NCI-H2029 (cell line): ENCODE results near the gene AIG1.

Experiments
- DNase-seq: peaks from one replicate; lab custom pipeline; 2025; lab: John Stamatoyannopoulos, UW

AIG1 gene

DNA sequence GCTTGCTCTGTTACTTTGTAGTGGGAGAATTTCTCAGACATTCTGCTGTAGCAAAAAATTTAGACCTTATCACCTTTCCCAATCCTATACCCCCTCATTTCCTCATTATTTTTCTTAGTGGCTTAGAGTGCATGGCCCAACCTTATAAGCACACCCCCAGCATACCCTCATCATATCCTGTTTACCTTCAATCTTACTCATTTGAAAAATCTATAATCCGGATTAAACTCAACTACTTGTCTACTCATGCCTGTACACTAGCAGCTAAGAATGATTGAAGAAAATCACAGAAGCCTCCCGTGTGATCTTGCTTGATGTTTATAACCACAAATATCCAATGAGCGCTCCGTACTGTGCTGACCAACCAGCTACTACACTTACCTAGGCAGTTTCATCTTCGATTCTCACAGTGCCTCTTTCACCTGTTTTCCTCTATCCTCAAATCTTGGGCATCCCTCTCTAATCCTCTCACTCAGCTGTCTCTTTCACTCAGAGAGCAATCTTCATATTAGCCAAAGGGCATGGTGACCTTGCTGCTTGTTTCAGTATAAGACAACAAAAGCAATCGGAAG lies 36.6 kb downstream of the AIG1 start:
- no peak for DNase-seq

DNA sequence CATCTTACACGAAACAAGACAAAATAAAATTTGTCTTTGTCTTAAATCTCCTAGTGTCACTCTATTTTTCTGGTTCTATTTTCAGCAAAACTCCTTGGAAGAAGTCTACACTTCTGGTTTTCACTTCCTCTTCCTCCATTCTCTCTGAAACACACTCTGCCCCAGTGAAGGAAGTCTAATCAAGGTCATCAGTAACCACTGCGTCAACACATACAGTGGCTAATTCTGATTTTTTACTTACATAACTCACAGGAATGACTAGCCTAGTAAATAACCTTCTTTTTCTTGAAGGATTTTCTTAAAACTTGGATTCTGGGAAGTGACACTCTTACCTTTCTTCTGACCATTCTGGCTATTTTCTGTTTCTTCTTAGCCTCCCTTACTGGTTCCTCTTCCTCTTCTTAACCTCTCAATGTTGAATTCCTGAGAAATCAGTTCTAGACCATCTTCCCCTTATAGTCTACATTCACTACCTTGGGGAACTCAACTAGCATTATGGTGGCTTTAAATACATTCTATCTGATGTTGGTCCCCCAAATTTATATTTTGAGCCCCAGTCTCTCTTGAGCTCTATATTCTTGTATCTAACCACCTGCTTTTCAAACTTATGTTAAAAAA lies 37.5 kb downstream of the AIG1 start:
- DNase-seq: no peak

GRCh38 chr6:143099647-143100046 lies 39.0 kb downstream of the AIG1 start:
- DNase-seq: no peak

DNA sequence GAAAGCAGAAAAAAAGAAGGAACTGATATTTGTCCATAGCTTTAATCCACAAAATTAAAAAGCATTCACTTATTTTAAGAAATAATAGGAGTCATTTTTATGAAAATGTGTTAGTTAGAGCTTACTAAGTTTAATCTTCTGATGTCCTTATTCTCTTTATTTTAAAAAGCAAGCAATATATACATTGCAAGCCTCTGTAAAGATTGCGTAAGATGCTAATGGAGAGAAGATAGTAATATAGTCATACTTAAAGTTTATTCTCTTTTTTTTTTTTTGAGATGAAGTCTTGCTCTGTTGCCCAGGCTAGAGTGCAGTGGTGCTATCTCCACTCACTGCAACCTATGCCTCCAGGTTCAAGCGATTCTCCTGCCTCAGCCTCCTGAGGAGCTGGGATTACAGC lies 39.7 kb downstream of the AIG1 start:
- DNase-seq: no peak

GRCh38 chr6:143103916-143104315 lies 43.2 kb downstream of the AIG1 start:
- no peak for DNase-seq

- no peak for DNase-seq
These were observed 46.8 kb downstream of the AIG1 start for GRCh38 chr6:143107440-143107839.

GRCh38 chr6:143107911-143108761 lies 47.4 kb downstream of the AIG1 start:
- no peak for DNase-seq

GRCh38 chr6:143109196-143109595 lies 48.5 kb downstream of the AIG1 start:
- no peak for DNase-seq

DNA sequence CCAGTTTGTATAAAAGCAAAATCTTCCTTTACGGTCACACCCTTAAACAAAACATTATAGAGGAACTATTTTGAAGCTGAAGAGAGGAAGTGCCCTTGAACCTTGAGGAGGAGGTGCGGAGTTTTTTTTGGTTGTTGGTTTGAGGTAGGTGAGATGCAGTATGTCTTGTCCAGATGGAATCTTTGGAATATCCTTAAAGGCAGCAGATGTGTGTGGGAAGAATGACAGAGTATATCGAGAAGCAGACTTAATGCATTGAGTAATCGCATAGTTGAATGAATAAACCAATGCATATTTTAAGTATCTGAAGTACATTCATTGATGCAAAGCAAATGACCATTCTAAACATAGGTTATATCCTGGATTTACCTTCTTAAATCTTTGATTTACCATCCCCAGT lies 49.9 kb downstream of the AIG1 start:
- no peak for DNase-seq

- no peak for DNase-seq
These were observed 50.3 kb downstream of the AIG1 start for GRCh38 chr6:143110996-143111395.

- no peak for DNase-seq
These were observed 50.8 kb downstream of the AIG1 start for GRCh38 chr6:143111443-143111842.

GRCh38 chr6:143112084-143112768 lies 51.5 kb downstream of the AIG1 start:
- DNase-seq: no peak

GRCh38 chr6:143112837-143113236 lies 52.1 kb downstream of the AIG1 start:
- DNase-seq: no peak

DNA sequence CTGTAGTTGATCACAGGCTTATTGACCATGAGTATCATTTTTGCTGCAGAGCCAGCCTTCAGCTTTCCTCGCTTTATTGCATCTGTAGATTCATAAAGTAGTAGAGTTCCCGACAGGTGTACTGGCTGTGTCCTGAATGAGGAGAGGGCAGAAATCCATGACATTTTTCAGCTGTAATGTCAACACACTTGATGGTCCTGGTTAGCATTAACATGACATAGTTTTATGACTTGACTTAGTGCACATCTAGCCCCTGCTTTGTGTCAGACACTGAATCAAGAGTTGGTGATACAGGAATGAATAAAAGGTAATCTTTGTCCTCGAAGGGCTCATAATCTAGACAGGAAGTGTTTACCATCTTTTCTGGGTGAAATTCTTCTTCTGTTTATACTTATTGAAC lies 55.0 kb downstream of the AIG1 start:
- DNase-seq: no peak

- no peak for DNase-seq
These were observed 56.4 kb downstream of the AIG1 start for GRCh38 chr6:143117108-143117507.

- no peak for DNase-seq
These were observed 58.6 kb downstream of the AIG1 start for GRCh38 chr6:143119260-143119659.

DNA sequence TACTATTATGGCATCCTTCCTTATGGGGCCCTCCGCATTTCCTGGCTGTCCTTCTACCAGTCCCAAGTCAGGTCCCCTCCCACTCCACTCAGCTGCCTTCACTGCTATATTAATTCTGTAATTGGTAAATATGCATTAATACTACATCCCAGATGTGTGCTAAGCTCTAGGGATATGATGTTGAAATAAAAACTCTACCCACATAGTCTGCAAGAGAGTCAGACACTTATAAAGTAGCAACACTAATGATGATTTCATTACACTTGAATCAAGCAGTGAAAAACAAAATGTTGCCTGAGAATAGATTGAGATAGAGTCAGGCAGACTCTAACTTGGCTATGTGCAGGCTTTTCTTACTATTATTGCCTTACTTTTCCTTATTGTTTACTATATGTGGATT lies 62.4 kb downstream of the AIG1 start:
- DNase-seq: no peak

GRCh38 chr6:143123941-143124340 lies 63.3 kb downstream of the AIG1 start:
- no peak for DNase-seq

DNA sequence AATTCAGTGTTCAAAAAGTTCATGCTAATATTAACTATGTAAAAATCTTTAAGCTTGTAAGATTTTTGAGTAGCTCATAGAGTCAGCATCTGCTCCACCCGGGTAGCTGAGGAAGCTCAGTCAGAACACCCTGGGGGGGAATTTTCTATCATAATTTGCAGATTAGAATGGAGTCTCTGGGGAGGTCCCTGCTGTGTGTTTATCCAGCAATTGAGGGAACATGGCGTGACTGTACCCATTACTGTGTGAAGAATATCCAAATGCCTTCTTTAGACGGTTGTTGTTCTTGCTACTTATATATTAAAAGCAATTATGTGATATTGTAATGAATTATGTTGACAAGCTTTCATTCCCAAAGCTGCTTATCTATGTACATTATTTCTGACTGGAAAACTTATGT lies 64.8 kb downstream of the AIG1 start:
- no peak for DNase-seq

- no peak for DNase-seq
These were observed 65.3 kb downstream of the AIG1 start for GRCh38 chr6:143125864-143126573.

DNA sequence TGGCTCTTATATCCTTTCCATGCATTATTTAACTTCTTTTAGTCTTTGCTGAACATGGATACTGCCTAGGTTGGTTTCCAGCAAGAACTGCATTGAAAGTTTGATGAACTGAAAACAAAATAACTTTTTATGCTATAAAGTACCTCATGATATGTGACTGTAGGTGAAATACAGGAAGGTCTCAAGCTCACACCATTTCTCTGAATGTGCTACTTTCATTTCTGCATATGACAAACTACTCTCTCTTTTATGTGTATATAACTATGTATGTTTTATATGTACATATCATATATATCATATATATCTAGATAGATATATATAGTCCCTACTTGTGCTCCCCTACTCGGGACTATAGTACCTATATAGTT lies 65.9 kb downstream of the AIG1 start:
- no peak for DNase-seq
